ENCODE data around the gene TBX1.

Gene TBX1

GRCh38 chr22:19743651-19744050 is 16.9 kb upstream of the TBX1 start:
- H3K79me2 ChIP-seq (ENCODE audit: insufficient read depth, low read depth) = no peaks in the 10 kb centered on the region
- no peaks in the 10 kb centered on the region for H3K36me3 ChIP-seq (ENCODE audit: insufficient read depth)
- no peaks in the 10 kb centered on the region for H4K20me1 ChIP-seq (ENCODE audit: insufficient read depth)
- H3K27me3 ChIP-seq (ENCODE audit: insufficient read depth, low read depth) = peaks cover 17% of the 10 kb centered on the region
- TF ChIP-seq, protein P1, sequence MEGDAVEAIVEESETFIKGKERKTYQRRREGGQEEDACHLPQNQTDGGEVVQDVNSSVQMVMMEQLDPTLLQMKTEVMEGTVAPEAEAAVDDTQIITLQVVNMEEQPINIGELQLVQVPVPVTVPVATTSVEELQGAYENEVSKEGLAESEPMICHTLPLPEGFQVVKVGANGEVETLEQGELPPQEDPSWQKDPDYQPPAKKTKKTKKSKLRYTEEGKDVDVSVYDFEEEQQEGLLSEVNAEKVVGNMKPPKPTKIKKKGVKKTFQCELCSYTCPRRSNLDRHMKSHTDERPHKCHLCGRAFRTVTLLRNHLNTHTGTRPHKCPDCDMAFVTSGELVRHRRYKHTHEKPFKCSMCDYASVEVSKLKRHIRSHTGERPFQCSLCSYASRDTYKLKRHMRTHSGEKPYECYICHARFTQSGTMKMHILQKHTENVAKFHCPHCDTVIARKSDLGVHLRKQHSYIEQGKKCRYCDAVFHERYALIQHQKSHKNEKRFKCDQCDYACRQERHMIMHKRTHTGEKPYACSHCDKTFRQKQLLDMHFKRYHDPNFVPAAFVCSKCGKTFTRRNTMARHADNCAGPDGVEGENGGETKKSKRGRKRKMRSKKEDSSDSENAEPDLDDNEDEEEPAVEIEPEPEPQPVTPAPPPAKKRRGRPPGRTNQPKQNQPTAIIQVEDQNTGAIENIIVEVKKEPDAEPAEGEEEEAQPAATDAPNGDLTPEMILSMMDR (conservative IDR thresholded peaks at IDR 0.05; ENCODE audit: low read depth, low read length) = no peak
- H3K4me2 ChIP-seq = no peak overlapping the region
- no peak overlapping the region for H3K4me3 ChIP-seq (IDR thresholded peaks at IDR 0.05; ENCODE audit: insufficient read depth, low read depth, low read length)
- H3K27ac ChIP-seq = no peak overlapping the region
- H3K9ac ChIP-seq = no peak overlapping the region
- no peak overlapping the region for H2AFZ ChIP-seq (ENCODE audit: low read depth)
- H3K4me1 ChIP-seq (ENCODE audit: low read depth, poor library complexity, severe bottlenecking) = no peaks in the 10 kb centered on the region

- Histone ChIP-seq H3K27me3 (ENCODE audit: insufficient read depth, low read depth) (peaks cover 22% of the 10 kb centered on the region), H4K20me1 (ENCODE audit: insufficient read depth) (no peaks in the 10 kb centered on the region), H3K36me3 (ENCODE audit: insufficient read depth) (no peaks in the 10 kb centered on the region), H3K9ac (no peak overlapping the region), H3K79me2 (ENCODE audit: insufficient read depth, low read depth) (no peaks in the 10 kb centered on the region), H2AFZ (ENCODE audit: low read depth) (no peak overlapping the region), H3K4me2 (no peak overlapping the region), H3K4me3 (IDR thresholded peaks at IDR 0.05; ENCODE audit: insufficient read depth, low read depth, low read length) (no peak overlapping the region), H3K27ac (no peak overlapping the region), H3K4me1 (ENCODE audit: low read depth, poor library complexity, severe bottlenecking) (no peaks in the 10 kb centered on the region)
- TF ChIP-seq, protein P1 (conservative IDR thresholded peaks at IDR 0.05; ENCODE audit: low read depth, low read length) = no peak
These were observed 16.1 kb upstream of the TBX1 start for GRCh38 chr22:19744350-19745006.

GRCh38 chr22:19745155-19746101 is 15.2 kb upstream of the TBX1 start:
- Histone ChIP-seq H3K79me2 (ENCODE audit: insufficient read depth, low read depth) (no peaks in the 10 kb centered on the region), H4K20me1 (ENCODE audit: insufficient read depth) (no peaks in the 10 kb centered on the region), H3K27me3 (ENCODE audit: insufficient read depth, low read depth) (peaks cover 28% of the 10 kb centered on the region), H3K27ac (no peak overlapping the region), H3K4me3 (IDR thresholded peaks at IDR 0.05; ENCODE audit: insufficient read depth, low read depth, low read length) (no peak overlapping the region), H2AFZ (ENCODE audit: low read depth) (no peak overlapping the region), H3K36me3 (ENCODE audit: insufficient read depth) (no peaks in the 10 kb centered on the region), H3K4me2 (no peak overlapping the region), H3K9ac (no peak overlapping the region), H3K4me1 (ENCODE audit: low read depth, poor library complexity, severe bottlenecking) (no peaks in the 10 kb centered on the region)
- TF ChIP-seq, protein P1 (conservative IDR thresholded peaks at IDR 0.05; ENCODE audit: low read depth, low read length) = no peak

DNA sequence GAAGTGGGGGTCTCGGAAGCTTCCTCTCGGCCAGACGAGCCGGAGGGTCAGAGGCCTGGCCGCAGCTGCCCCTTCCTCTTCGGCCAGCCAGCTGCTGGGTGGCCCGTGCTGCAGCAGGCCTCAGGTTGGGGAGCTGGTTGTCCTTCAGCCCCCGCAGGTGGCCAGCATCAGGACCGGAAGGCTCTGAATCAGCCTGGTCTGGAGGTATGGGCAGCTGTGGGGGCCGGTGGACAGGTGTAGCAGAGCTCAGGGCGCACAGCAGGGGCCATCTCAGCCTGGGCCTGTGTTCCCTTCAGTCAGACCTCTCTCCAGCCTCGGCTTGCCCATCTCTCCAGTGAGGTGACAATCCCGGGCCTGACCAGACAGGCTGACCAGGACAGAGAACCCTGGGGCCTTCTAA is 13.9 kb upstream of the TBX1 start:
- Histone ChIP-seq H3K36me3 (ENCODE audit: insufficient read depth) (no peaks in the 10 kb centered on the region), H3K4me2 (no peak overlapping the region), H4K20me1 (ENCODE audit: insufficient read depth) (no peaks in the 10 kb centered on the region), H3K27ac (no peak overlapping the region), H3K79me2 (ENCODE audit: insufficient read depth, low read depth) (no peaks in the 10 kb centered on the region), H3K9ac (no peak overlapping the region), H2AFZ (ENCODE audit: low read depth) (no peak overlapping the region), H3K27me3 (ENCODE audit: insufficient read depth, low read depth) (peaks cover 33% of the 10 kb centered on the region), H3K4me1 (ENCODE audit: low read depth, poor library complexity, severe bottlenecking) (no peaks in the 10 kb centered on the region), H3K4me3 (IDR thresholded peaks at IDR 0.05; ENCODE audit: insufficient read depth, low read depth, low read length) (no peak overlapping the region)
- TF ChIP-seq, protein P1 (conservative IDR thresholded peaks at IDR 0.05; ENCODE audit: low read depth, low read length) = no peak
